PC-3 (cell line): ENCODE results near the gene THUMPD2.

Experiments used
- CTCF ChIP-seq: fragments of 300-600 bp; sonication (generic); conservative IDR thresholded peaks from 2 replicates; pipeline ENCODE4 v1.5.1; 2017; ENCODE audit warnings: antibody characterized with exemption, low read depth, mild to moderate bottlenecking, low read length
- EZH2 ChIP-seq: fragments of 300-600 bp; sonication (generic); IDR thresholded peaks from one replicate; pipeline ENCODE4 v1.6.1; 2017; ENCODE audit warnings: antibody characterized with exemption, mild to moderate bottlenecking, low read length; ENCODE audit not compliant: unreplicated experiment

GRCh38 chr2:39778775-39779340, at the start of gene THUMPD2:
- no peak for TF ChIP-seq CTCF
- no peak for TF ChIP-seq EZH2
